OCI-LY7 (cell line): ENCODE measurements around the gene ATPAF1. TPM values are rescaled to one million over a fixed set of nuclear protein-coding genes. Genes with fewer than 3 reads are reported as not detected.
"Not testable (repeated sequence)": the region's sequence is repeated elsewhere in the genome, so short reads cannot be mapped to it uniquely, and the experiment has no call there.

Source experiments
- BruUV-seq: library from RNA; stranded (reverse); fragments of 400-500 nt; replicated peaks from 2 replicates; lab custom pipeline; 2021; lab: Mats Ljungman, UMichigan
- CTCF ChIA-PET: fragments of 300-600 bp; sonication (Branson Sonifier 250); formaldehyde crosslinking; loops from one replicate; lab custom pipeline; 2022; ENCODE audit warnings: antibody characterized with exemption; ENCODE audit not compliant: unreplicated experiment; lab: Charles Lee
- POLR2A ChIA-PET: fragments of 300-600 bp; sonication (Branson Sonifier 250); formaldehyde crosslinking; loops from one replicate; lab custom pipeline; 2022; ENCODE audit warnings: antibody characterized with exemption; lab: Charles Lee
- DNase-seq: peaks from one replicate; pipeline ENCODE4 v3.0.0-alpha.2; 2015; ENCODE audit warnings: low spot score
- H2AFZ ChIP-seq: fragments of 200-600 bp; sonication (generic), shearing (Covaris generic); 2 replicates; pipeline ENCODE4 v1.6.1; 2014; ENCODE audit warnings: mild to moderate bottlenecking, antibody characterized with exemption, low read length, moderate library complexity
- H3K27ac ChIP-seq: fragments of 200-600 bp; sonication (generic); 2 replicates; pipeline ENCODE4 v1.5.1; 2014; ENCODE audit warnings: mixed run types, low read depth, mild to moderate bottlenecking, moderate library complexity, low read length, inconsistent platforms; ENCODE audit not compliant: poor library complexity, severe bottlenecking
- H3K36me3 ChIP-seq: fragments of 200-600 bp; sonication (generic); 2 replicates; pipeline ENCODE4 v1.6.1; 2014; ENCODE audit warnings: mild to moderate bottlenecking, antibody characterized with exemption, low read length, moderate library complexity, mixed read lengths; ENCODE audit not compliant: insufficient read depth
- H3K4me1 ChIP-seq: fragments of 200-600 bp; sonication (generic); 2 replicates; pipeline ENCODE4 v1.5.1; 2014; ENCODE audit warnings: mild to moderate bottlenecking, low read length; ENCODE audit not compliant: insufficient read depth, poor library complexity, severe bottlenecking
- H3K4me2 ChIP-seq: fragments of 200-600 bp; sonication (generic); 2 replicates; pipeline ENCODE4 v1.6.1; 2014; ENCODE audit warnings: mild to moderate bottlenecking, low read length
- H3K4me3 ChIP-seq: fragments of 200-600 bp; sonication (generic); 2 replicates; pipeline ENCODE4 v1.5.1; 2014; ENCODE audit warnings: mild to moderate bottlenecking, low read depth, low read length; ENCODE audit not compliant: poor library complexity, severe bottlenecking
- H3K79me2 ChIP-seq: fragments of 200-600 bp; sonication (generic); 2 replicates; pipeline ENCODE4 v1.6.1; 2016; ENCODE audit warnings: low read depth, mild to moderate bottlenecking, low read length, moderate library complexity, mixed read lengths; ENCODE audit not compliant: insufficient read depth
- H3K9me2 ChIP-seq: fragments of 200-600 bp; sonication (generic); 2 replicates; pipeline ENCODE4 v1.6.1; 2016; ENCODE audit warnings: mild to moderate bottlenecking, low read length, mixed read lengths; ENCODE audit not compliant: insufficient read depth
- H3K9me3 ChIP-seq: fragments of 200-600 bp; sonication (generic); 2 replicates; pipeline ENCODE4 v1.6.1; 2014; ENCODE audit warnings: mild to moderate bottlenecking, mixed run types, low read length, mixed read lengths
- H4K20me1 ChIP-seq: fragments of 200-600 bp; sonication (generic); 2 replicates; pipeline ENCODE4 v1.6.1; 2014; ENCODE audit warnings: mild to moderate bottlenecking, antibody characterized with exemption, low read length, moderate library complexity, mixed read lengths; ENCODE audit not compliant: insufficient read depth
- EZH2phosphoT487 ChIP-seq: fragments of 200-600 bp; sonication (generic); IDR thresholded peaks from 2 replicates; pipeline ENCODE4 v1.6.1; 2018; ENCODE audit warnings: low read depth, borderline replicate concordance, mild to moderate bottlenecking, mixed run types, antibody characterized with exemption, low read length, moderate library complexity, mixed read lengths
- intact Hi-C: fragments of 100-400 bp; cut with micrococcal nuclease; formaldehyde crosslinking; loops from one replicate; pipeline ENCODE4 v1.10.0; 2022; ENCODE audit not compliant: unreplicated experiment
- total RNA-seq, 2 experiments: library from RNA; depleted of rRNA in 1 of 2; stranded (reverse); fragments of >200 nt in 1 of 2; shearing (Covaris generic) in 1 of 2; gene quantifications; 2 replicates each; pipeline ENCODE4 v1.2.3, GENCODE V29; 2014 to 2022
- TF ChIP-seq, protein P1 (sequence below): fragments of 200-600 bp; sonication (generic); conservative IDR thresholded peaks from 2 replicates; pipeline ENCODE4 v1.5.1; 2014; ENCODE audit warnings: mild to moderate bottlenecking, antibody characterized with exemption, low read length, moderate library complexity, mixed read lengths

ATPAF1 gene
- total RNA-seq, 2 experiments from 2014 or later = 32.3 to 38.3 TPM

DNA sequence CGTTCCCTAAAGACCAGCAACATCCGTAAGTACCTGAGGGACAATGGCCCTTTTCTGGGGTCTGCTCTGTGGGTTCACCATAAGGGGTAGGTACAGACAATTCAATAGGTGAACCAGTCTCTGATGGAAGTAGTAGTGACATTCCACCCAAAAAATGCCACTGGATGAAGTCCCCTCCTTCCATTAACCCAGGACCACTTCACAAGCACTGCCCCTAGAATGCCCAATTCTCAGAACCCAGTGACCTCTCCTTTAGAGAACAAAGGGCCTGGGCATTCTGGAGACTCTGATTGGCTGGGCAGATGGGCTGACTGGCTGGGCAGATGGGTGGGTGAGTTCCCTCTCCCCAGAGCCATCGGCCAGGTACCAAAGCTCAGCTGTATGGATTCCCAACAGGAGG, 3.4 kb upstream of the ATPAF1 start, which contains the start of gene TEX38:
Gene TEX38, plus strand, starts transcription at position 301 of the 400 bp plus-strand sequence. Its CDS starts 81 bp downstream, at position 382.
- no peaks in the 10 kb centered on the region for H3K9me2 ChIP-seq
- no peak for DNase-seq
- H3K9me3 ChIP-seq = no peaks in the 10 kb centered on the region
- peaks cover 11% of the 10 kb centered on the region; the same call in 1 of the 2 replicates for H3K79me2 ChIP-seq
- H3K4me3 ChIP-seq = no peak within 1 kb of the TSS
- no TSS peak for BruUV-seq
- no peak within 1 kb of the TSS for H2AFZ ChIP-seq
- ChIA-PET CTCF (no interaction called here), POLR2A (no interaction called here)
- no peak within 1 kb of the TSS for H3K4me2 ChIP-seq
- no peaks in the 10 kb centered on the region for H4K20me1 ChIP-seq
- H3K27ac ChIP-seq = no peak within 1 kb of the TSS
- TF ChIP-seq, protein P1, sequence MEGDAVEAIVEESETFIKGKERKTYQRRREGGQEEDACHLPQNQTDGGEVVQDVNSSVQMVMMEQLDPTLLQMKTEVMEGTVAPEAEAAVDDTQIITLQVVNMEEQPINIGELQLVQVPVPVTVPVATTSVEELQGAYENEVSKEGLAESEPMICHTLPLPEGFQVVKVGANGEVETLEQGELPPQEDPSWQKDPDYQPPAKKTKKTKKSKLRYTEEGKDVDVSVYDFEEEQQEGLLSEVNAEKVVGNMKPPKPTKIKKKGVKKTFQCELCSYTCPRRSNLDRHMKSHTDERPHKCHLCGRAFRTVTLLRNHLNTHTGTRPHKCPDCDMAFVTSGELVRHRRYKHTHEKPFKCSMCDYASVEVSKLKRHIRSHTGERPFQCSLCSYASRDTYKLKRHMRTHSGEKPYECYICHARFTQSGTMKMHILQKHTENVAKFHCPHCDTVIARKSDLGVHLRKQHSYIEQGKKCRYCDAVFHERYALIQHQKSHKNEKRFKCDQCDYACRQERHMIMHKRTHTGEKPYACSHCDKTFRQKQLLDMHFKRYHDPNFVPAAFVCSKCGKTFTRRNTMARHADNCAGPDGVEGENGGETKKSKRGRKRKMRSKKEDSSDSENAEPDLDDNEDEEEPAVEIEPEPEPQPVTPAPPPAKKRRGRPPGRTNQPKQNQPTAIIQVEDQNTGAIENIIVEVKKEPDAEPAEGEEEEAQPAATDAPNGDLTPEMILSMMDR = no peak
- no peak for TF ChIP-seq EZH2phosphoT487
- H3K36me3 ChIP-seq = peaks cover 28% of the 10 kb centered on the region; the same call in 1 of the 2 replicates
- H3K4me1 ChIP-seq = peaks cover 14% of the 10 kb centered on the region
- intact Hi-C loops = no loop called here

DNA sequence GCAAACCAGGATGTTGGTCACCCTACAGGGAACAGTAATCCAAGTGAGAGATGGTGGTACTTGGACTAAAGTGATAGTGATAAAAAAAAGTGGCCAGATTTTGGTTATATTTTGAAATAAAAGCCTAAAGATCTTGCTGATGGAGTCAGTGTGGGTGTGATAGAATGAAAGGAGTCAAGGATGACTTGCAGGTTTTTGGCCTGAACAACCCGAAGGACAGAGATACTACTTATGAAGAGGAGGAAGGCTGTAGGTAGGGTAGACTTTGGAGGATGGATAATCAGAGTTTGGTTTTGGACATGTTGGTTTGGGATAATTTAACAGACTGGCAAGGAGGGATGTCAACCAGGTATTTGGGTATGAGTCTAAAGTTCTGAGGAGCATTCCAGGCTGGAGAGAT, 2.0 kb upstream of the ATPAF1 start:
- Histone ChIP-seq H2AFZ (no peak overlapping the region), H3K79me2 (peaks cover 11% of the 10 kb centered on the region; the same call in 1 of the 2 replicates), H3K9me3 (no peaks in the 10 kb centered on the region), H3K4me2 (no peak overlapping the region), H3K9me2 (no peaks in the 10 kb centered on the region), H3K4me3 (no peak overlapping the region), H4K20me1 (no peaks in the 10 kb centered on the region), H3K36me3 (peaks cover 17% of the 10 kb centered on the region; the same call in 1 of the 2 replicates), H3K27ac (no peak overlapping the region), H3K4me1 (peaks cover 14% of the 10 kb centered on the region)
- no peak for DNase-seq
- no TSS peak for BruUV-seq
- intact Hi-C loops = no loop called here
- ChIA-PET CTCF (no interaction called here), POLR2A (no interaction called here)
- no peak for TF ChIP-seq EZH2phosphoT487
- TF ChIP-seq, protein P1 = no peak

DNA sequence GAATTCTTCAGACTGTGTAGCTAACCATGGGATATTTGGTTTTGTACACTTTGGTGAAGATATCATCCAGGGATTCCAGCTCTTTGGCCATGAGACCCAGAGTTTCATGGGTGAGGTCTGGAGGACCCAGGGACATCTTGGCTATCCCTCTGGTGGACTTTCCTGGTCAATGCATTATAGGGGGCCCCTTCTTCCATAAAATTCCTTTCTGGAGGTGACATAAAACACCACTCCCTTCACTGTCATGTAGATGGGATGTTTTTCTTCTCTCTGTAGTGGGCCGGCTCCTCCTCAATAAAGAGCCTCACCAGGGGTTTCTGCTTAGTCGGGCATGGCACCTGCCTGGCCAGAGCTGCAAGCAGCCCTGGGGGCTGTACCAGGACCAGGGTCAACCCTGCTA, 2.2 kb downstream of the ATPAF1 start:
- BruUV-seq = no TSS peak
- ChIA-PET CTCF (no interaction called here), POLR2A (interaction anchor here (0.6 to 1.4 kb wide), 2 partner anchors 17 to 60 kb away, joined by 4 to 7 read pairs; no protein-coding TSS in a partner anchor)
- TF ChIP-seq, protein P1 = no peak
- no peak for TF ChIP-seq EZH2phosphoT487
- H3K36me3 ChIP-seq = peaks cover 21% of the 10 kb centered on the region
- no peak overlapping the region for H3K27ac ChIP-seq
- no peak overlapping the region for H2AFZ ChIP-seq
- no peaks in the 10 kb centered on the region for H3K9me3 ChIP-seq
- DNase-seq = no peak
- H3K79me2 ChIP-seq = peaks cover 11% of the 10 kb centered on the region; the same call in 1 of the 2 replicates
- no peak overlapping the region for H3K4me3 ChIP-seq
- intact Hi-C loops = no loop called here
- H3K4me1 ChIP-seq = peaks cover 14% of the 10 kb centered on the region
- H3K9me2 ChIP-seq = no peaks in the 10 kb centered on the region
- H3K4me2 ChIP-seq = no peak overlapping the region
- no peaks in the 10 kb centered on the region for H4K20me1 ChIP-seq

DNA sequence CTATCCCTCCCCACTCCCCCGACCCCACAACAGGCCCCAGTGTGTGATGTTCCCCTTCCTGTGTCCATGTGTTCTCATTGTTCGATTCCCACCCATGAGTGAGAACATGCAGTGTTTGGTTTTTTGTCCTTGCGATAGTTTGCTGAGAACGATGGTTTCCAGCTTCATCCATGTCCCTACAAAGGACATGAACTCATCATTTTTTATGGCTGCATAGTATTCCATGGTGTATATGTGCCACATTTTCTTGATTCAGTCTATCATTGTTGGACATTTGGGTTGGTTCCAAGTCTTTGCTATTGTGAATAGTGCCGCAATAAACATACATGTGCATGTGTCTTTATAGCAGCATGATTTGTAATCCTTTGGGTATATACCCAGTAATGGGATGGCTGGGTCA, 5.2 kb downstream of the ATPAF1 start:
- H4K20me1 ChIP-seq, H3K9me3 ChIP-seq, BruUV-seq, H3K4me1 ChIP-seq, POLR2A ChIA-PET, intact Hi-C loops, DNase-seq, H3K4me2 ChIP-seq, H3K4me3 ChIP-seq, H3K9me2 ChIP-seq, H2AFZ ChIP-seq, H3K27ac ChIP-seq, CTCF ChIA-PET: not testable (repeated sequence)
- peaks cover 22% of the 10 kb centered on the region for H3K36me3 ChIP-seq
- H3K79me2 ChIP-seq = peaks cover 11% of the 10 kb centered on the region; the same call in 1 of the 2 replicates
